ENCODE results near the gene KIR3DL2.
"Not testable (repeated sequence)": the region's sequence is repeated elsewhere in the genome, so short reads cannot be mapped to it uniquely, and the experiment has no call there.

- TF ChIP-seq, protein P1, sequence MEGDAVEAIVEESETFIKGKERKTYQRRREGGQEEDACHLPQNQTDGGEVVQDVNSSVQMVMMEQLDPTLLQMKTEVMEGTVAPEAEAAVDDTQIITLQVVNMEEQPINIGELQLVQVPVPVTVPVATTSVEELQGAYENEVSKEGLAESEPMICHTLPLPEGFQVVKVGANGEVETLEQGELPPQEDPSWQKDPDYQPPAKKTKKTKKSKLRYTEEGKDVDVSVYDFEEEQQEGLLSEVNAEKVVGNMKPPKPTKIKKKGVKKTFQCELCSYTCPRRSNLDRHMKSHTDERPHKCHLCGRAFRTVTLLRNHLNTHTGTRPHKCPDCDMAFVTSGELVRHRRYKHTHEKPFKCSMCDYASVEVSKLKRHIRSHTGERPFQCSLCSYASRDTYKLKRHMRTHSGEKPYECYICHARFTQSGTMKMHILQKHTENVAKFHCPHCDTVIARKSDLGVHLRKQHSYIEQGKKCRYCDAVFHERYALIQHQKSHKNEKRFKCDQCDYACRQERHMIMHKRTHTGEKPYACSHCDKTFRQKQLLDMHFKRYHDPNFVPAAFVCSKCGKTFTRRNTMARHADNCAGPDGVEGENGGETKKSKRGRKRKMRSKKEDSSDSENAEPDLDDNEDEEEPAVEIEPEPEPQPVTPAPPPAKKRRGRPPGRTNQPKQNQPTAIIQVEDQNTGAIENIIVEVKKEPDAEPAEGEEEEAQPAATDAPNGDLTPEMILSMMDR (IDR thresholded peaks at IDR 0.05), result not testable (repeated sequence)
- TF ChIP-seq POLR2A, POLR2AphosphoS5 (IDR thresholded peaks at IDR 0.05): not testable (repeated sequence)
These were observed at the start of gene KIR3DL2 for GRCh38 chr19:54850061-54850640.

Measured in breast epithelium (tissue), 3 donors.